ENCODE results near the gene C1orf167.

DNA sequence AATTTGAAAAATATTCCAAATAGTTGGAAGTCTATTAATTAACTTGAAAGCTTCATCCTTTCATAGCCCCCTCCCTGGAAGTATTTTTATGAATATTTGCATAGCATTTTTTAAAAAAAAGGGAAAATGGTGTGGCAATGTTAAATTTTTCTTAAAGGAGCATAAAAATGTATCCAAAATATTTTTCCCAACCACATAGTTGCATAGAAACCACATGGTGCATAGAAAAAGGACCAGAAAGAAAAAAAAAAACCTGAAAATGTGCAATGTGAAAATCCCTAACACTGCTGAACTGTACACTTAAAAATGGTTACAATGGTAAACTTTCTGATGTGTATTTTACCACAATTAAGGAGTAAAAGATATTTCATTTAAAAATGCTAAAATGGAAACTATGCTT, 8.0 kb downstream of the C1orf167 start:
- TF ChIP-seq, protein P1, sequence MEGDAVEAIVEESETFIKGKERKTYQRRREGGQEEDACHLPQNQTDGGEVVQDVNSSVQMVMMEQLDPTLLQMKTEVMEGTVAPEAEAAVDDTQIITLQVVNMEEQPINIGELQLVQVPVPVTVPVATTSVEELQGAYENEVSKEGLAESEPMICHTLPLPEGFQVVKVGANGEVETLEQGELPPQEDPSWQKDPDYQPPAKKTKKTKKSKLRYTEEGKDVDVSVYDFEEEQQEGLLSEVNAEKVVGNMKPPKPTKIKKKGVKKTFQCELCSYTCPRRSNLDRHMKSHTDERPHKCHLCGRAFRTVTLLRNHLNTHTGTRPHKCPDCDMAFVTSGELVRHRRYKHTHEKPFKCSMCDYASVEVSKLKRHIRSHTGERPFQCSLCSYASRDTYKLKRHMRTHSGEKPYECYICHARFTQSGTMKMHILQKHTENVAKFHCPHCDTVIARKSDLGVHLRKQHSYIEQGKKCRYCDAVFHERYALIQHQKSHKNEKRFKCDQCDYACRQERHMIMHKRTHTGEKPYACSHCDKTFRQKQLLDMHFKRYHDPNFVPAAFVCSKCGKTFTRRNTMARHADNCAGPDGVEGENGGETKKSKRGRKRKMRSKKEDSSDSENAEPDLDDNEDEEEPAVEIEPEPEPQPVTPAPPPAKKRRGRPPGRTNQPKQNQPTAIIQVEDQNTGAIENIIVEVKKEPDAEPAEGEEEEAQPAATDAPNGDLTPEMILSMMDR (IDR thresholded peaks at IDR 0.05; ENCODE audit: control extremely low read depth in 1 of 3, insufficient read depth in 1 of 3, low read depth in 1 of 3, low read length in 3 of 3) = no peak
- TF ChIP-seq, protein P2, sequence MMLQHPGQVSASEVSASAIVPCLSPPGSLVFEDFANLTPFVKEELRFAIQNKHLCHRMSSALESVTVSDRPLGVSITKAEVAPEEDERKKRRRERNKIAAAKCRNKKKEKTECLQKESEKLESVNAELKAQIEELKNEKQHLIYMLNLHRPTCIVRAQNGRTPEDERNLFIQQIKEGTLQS (IDR thresholded peaks at IDR 0.05; ENCODE audit: insufficient read depth, low read depth, low read length) = no peak
- no peak for TF ChIP-seq GTF2F1 (IDR thresholded peaks at IDR 0.05; ENCODE audit: borderline replicate concordance, low read depth, low read length)
- no peak for TF ChIP-seq EZH2 (IDR thresholded peaks at IDR 0.05; ENCODE audit: low read depth, low read length, severe bottlenecking)
- TF ChIP-seq RFX5 (IDR thresholded peaks at IDR 0.05; ENCODE audit: borderline replicate concordance, low read depth, low read length) = no peak
- no peak for TF ChIP-seq GABPA (IDR thresholded peaks at IDR 0.05; ENCODE audit: borderline replicate concordance, insufficient read depth, low read length)
- TF ChIP-seq CTBP2 (IDR thresholded peaks at IDR 0.05; ENCODE audit: borderline replicate concordance, insufficient read depth, insufficient read length, low read length) = no peak
- TF ChIP-seq TCF12 (IDR thresholded peaks at IDR 0.05; ENCODE audit: low read depth, low read length) = no peak
- no peak for TF ChIP-seq ZNF274 (IDR thresholded peaks at IDR 0.05; ENCODE audit: borderline replicate concordance, extremely low read depth, low read length)
- no peak for TF ChIP-seq BCL11A (IDR thresholded peaks at IDR 0.05; ENCODE audit: low read depth in 2 of 2, low read length in 2 of 2)
- TF ChIP-seq, protein P3, sequence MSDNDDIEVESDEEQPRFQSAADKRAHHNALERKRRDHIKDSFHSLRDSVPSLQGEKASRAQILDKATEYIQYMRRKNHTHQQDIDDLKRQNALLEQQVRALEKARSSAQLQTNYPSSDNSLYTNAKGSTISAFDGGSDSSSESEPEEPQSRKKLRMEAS (IDR thresholded peaks at IDR 0.05) = no peak
- TF ChIP-seq RXRA (IDR thresholded peaks at IDR 0.05; ENCODE audit: insufficient read depth, low read depth, low read length) = no peak
- TF ChIP-seq YY1 (IDR thresholded peaks at IDR 0.05; ENCODE audit: low read depth, low read length) = no peak
- TF ChIP-seq FOSL1 (IDR thresholded peaks at IDR 0.05; ENCODE audit: insufficient read depth, low read depth, low read length) = no peak
